Measurements from ENCODE around the gene QRFPR. TPM values are rescaled to one million over a fixed set of nuclear protein-coding genes. Genes with fewer than 3 reads are reported as not detected.

Gene QRFPR
- total RNA-seq, 1 donor from 2014 or later: 0.52 TPM

DNA sequence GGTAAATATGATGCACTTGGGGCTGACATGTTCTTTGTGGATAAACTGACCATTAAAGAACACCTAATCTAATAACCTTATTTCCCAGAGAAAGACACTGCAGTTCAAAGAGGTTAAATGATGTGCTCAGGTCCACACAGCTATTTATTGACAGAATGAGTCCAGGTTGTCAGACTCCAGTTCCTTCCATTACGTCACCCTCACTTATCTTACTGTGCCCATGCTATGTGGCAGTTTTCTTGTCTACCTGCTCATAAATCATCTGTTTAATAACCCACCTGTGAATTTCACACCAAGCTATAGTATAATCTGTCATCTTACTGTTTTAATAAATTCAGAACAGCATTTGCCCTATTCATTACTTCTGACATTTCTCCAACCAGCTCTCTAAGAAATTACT is 36.7 kb downstream of the QRFPR start:
- Histone ChIP-seq H3K9ac (ENCODE audit: low read depth in 1 of 3, low read length in 3 of 3) (no peak overlapping the region), H3K4me1 (ENCODE audit: control insufficient read depth in 3 of 3, insufficient read depth in 3 of 3, low read length in 3 of 3) (no peaks in the 10 kb centered on the region), H3K9me3 (ENCODE audit: control insufficient read depth in 3 of 3, low read length in 3 of 3) (no peaks in the 10 kb centered on the region), H3K27me3 (ENCODE audit: control insufficient read depth in 3 of 3, insufficient read depth in 3 of 3, low read length in 3 of 3) (no peaks in the 10 kb centered on the region), H3K27ac (ENCODE audit: low read depth, low read length) (no peak overlapping the region), H3K4me3 (ENCODE audit: low read length in 3 of 3) (no peak overlapping the region), H3K36me3 (ENCODE audit: control insufficient read depth in 3 of 3, insufficient read depth in 3 of 3, low read length in 3 of 3) (no peaks in the 10 kb centered on the region)

DNA sequence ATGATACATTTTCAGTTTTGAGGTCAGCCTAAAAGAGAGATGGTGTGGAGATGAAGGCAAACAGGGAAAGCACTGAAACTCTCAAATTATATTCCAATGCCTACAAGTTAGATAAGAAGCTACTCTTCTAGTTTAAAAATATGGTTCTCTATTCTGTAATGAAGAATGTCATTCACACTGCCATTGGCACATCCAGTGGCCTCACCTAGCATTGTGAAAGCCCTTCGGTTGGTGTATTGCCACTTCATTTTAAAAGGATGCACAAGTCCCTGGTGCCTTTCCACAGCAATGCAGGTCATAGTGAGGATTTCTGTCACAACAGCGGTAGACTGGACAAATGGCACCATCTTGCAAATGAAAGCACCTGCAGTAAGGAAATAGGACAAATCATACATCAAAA is 40.6 kb downstream of the QRFPR start:
- H3K4me3 ChIP-seq (ENCODE audit: low read length in 3 of 3): no peak overlapping the region
- H3K9me3 ChIP-seq (ENCODE audit: control insufficient read depth in 3 of 3, low read length in 3 of 3): no peaks in the 10 kb centered on the region
- no peaks in the 10 kb centered on the region for H3K4me1 ChIP-seq (ENCODE audit: control insufficient read depth in 3 of 3, insufficient read depth in 3 of 3, low read length in 3 of 3)
- no peaks in the 10 kb centered on the region for H3K27me3 ChIP-seq (ENCODE audit: control insufficient read depth in 3 of 3, insufficient read depth in 3 of 3, low read length in 3 of 3)
- H3K27ac ChIP-seq (ENCODE audit: low read depth, low read length): no peak overlapping the region
- no peak overlapping the region for H3K9ac ChIP-seq (ENCODE audit: low read depth in 1 of 3, low read length in 3 of 3)
- no peaks in the 10 kb centered on the region for H3K36me3 ChIP-seq (ENCODE audit: control insufficient read depth in 3 of 3, insufficient read depth in 3 of 3, low read length in 3 of 3)

DNA sequence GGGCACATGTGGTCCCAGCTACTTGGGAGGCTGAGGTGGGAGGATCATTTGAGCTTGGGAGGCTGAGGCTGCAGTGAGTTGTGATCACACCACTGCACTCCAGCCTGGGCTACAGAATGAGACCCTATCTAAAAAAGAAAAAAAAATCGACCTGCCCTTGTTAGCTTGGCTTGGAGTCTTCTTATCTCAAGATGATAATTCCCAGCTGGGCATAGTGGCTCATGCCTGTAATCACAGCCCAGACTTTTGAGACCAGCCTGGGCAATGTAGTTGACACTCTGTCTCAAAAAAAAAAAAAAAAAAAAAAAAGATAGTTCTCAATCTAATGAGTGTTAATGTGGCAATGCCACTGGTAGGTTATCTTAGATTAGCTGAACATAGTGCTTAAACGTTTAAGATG is 41.0 kb downstream of the QRFPR start:
- H3K4me3 ChIP-seq (ENCODE audit: low read length in 3 of 3): no peak overlapping the region
- no peaks in the 10 kb centered on the region for H3K36me3 ChIP-seq (ENCODE audit: control insufficient read depth in 3 of 3, insufficient read depth in 3 of 3, low read length in 3 of 3)
- no peak overlapping the region for H3K9ac ChIP-seq (ENCODE audit: low read depth in 1 of 3, low read length in 3 of 3)
- no peaks in the 10 kb centered on the region for H3K27me3 ChIP-seq (ENCODE audit: control insufficient read depth in 3 of 3, insufficient read depth in 3 of 3, low read length in 3 of 3)
- H3K9me3 ChIP-seq (ENCODE audit: control insufficient read depth in 3 of 3, low read length in 3 of 3): no peaks in the 10 kb centered on the region
- H3K4me1 ChIP-seq (ENCODE audit: control insufficient read depth in 3 of 3, insufficient read depth in 3 of 3, low read length in 3 of 3): no peaks in the 10 kb centered on the region
- no peak overlapping the region for H3K27ac ChIP-seq (ENCODE audit: low read depth, low read length)

DNA sequence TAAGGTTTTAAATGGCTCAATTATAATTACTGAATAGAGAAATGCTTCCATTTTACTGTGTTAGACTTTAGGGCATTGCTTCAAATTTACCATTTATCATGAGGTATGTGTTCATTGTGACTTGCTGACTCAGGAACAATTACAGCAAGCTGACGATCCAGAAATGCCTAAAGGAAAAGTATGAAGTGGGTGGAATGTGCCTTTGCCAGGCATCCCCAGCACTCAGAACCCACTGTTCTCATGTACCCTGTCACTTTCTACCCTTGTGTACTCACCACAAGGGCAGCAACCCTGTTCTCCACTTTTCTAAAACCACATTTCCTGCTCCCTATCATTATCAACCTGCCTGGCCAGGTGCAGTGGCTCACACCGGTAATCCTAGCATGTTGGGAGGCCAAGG is 41.5 kb downstream of the QRFPR start:
- H3K36me3 ChIP-seq (ENCODE audit: control insufficient read depth in 3 of 3, insufficient read depth in 3 of 3, low read length in 3 of 3): no peaks in the 10 kb centered on the region
- no peak overlapping the region for H3K4me3 ChIP-seq (ENCODE audit: low read length in 3 of 3)
- no peak overlapping the region for H3K27ac ChIP-seq (ENCODE audit: low read depth, low read length)
- no peaks in the 10 kb centered on the region for H3K9me3 ChIP-seq (ENCODE audit: control insufficient read depth in 3 of 3, low read length in 3 of 3)
- no peaks in the 10 kb centered on the region for H3K27me3 ChIP-seq (ENCODE audit: control insufficient read depth in 3 of 3, insufficient read depth in 3 of 3, low read length in 3 of 3)
- no peaks in the 10 kb centered on the region for H3K4me1 ChIP-seq (ENCODE audit: control insufficient read depth in 3 of 3, insufficient read depth in 3 of 3, low read length in 3 of 3)
- no peak overlapping the region for H3K9ac ChIP-seq (ENCODE audit: low read depth in 1 of 3, low read length in 3 of 3)

DNA sequence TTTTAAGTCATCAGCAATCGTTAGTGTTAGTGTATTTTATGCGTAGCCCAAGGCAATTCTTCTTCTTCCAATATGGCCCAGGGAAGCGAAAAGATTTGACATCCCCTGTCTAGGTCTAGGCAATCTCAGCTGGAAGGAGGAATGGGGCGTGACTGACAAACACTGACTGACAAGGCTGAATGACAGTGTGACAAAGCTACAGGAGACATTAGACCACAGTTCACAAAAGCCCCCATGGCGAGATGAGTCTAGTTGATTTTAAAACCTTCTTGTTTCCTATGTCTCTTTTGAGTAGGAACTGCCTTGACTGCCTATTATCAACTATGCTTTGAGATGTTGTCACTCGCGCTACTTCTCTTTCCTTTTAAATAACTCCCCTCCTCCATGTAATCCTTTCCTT is 42.3 kb downstream of the QRFPR start:
- Histone ChIP-seq H3K27me3 (ENCODE audit: control insufficient read depth in 3 of 3, insufficient read depth in 3 of 3, low read length in 3 of 3) (no peaks in the 10 kb centered on the region), H3K9me3 (ENCODE audit: control insufficient read depth in 3 of 3, low read length in 3 of 3) (no peaks in the 10 kb centered on the region), H3K4me3 (ENCODE audit: low read length in 3 of 3) (no peak overlapping the region), H3K4me1 (ENCODE audit: control insufficient read depth in 3 of 3, insufficient read depth in 3 of 3, low read length in 3 of 3) (no peaks in the 10 kb centered on the region), H3K9ac (ENCODE audit: low read depth in 1 of 3, low read length in 3 of 3) (no peak overlapping the region), H3K27ac (ENCODE audit: low read depth, low read length) (no peak overlapping the region), H3K36me3 (ENCODE audit: control insufficient read depth in 3 of 3, insufficient read depth in 3 of 3, low read length in 3 of 3) (no peaks in the 10 kb centered on the region)

DNA sequence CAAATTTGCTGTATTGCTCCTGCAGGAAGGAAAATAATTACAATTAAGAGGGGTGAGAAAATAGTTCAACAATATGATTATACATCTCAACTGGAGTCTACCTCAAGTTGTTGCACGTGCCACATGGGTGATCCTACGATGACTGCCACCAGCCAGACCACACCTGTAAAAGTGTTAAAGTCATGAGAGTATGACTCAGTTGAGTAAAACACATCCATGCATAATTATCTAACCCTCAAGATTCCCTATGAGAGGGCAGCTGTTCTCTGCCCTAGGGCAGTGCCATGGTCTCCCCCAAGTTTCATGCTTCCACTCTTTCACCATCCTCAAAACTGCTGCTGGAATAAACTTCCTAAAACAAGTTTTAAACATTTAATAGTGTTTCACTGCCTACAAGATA is 44.1 kb downstream of the QRFPR start:
- H3K36me3 ChIP-seq (ENCODE audit: control insufficient read depth in 3 of 3, insufficient read depth in 3 of 3, low read length in 3 of 3): no peaks in the 10 kb centered on the region
- H3K27me3 ChIP-seq (ENCODE audit: control insufficient read depth in 3 of 3, insufficient read depth in 3 of 3, low read length in 3 of 3): no peaks in the 10 kb centered on the region
- H3K9me3 ChIP-seq (ENCODE audit: control insufficient read depth in 3 of 3, low read length in 3 of 3): no peaks in the 10 kb centered on the region
- no peak overlapping the region for H3K9ac ChIP-seq (ENCODE audit: low read depth in 1 of 3, low read length in 3 of 3)
- no peaks in the 10 kb centered on the region for H3K4me1 ChIP-seq (ENCODE audit: control insufficient read depth in 3 of 3, insufficient read depth in 3 of 3, low read length in 3 of 3)
- no peak overlapping the region for H3K27ac ChIP-seq (ENCODE audit: low read depth, low read length)
- H3K4me3 ChIP-seq (ENCODE audit: low read length in 3 of 3): no peak overlapping the region

DNA sequence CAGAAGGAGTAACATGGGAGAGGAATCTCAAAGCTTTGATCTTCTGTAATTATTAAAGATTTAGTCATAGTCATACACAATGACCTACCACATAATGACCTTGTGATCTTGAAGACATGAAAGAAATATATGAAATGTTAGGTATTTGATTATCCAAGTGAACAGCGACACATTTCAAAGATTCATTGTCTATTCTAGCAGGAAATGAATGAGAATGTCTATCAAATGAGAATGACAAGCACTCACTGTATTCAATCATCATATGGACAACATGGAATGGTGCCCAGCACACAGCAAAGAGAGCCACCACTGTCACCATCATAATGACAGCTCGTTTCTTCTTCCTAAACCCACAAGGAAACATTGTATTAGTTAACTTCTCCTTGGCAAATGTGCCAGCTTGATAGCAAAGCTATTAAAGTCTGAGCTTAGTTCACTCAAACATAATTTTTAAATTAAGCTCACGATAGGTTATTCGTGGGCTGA is 50.6 kb downstream of the QRFPR start:
- H3K27me3 ChIP-seq (ENCODE audit: control insufficient read depth in 3 of 3, insufficient read depth in 3 of 3, low read length in 3 of 3): no peaks in the 10 kb centered on the region
- H3K27ac ChIP-seq (ENCODE audit: low read depth, low read length): no peak overlapping the region
- H3K9me3 ChIP-seq (ENCODE audit: control insufficient read depth in 3 of 3, low read length in 3 of 3): no peaks in the 10 kb centered on the region
- H3K36me3 ChIP-seq (ENCODE audit: control insufficient read depth in 3 of 3, insufficient read depth in 3 of 3, low read length in 3 of 3): no peaks in the 10 kb centered on the region
- no peaks in the 10 kb centered on the region for H3K4me1 ChIP-seq (ENCODE audit: control insufficient read depth in 3 of 3, insufficient read depth in 3 of 3, low read length in 3 of 3)
- no peak overlapping the region for H3K4me3 ChIP-seq (ENCODE audit: low read length in 3 of 3)
- no peak overlapping the region for H3K9ac ChIP-seq (ENCODE audit: low read depth in 1 of 3, low read length in 3 of 3)

DNA sequence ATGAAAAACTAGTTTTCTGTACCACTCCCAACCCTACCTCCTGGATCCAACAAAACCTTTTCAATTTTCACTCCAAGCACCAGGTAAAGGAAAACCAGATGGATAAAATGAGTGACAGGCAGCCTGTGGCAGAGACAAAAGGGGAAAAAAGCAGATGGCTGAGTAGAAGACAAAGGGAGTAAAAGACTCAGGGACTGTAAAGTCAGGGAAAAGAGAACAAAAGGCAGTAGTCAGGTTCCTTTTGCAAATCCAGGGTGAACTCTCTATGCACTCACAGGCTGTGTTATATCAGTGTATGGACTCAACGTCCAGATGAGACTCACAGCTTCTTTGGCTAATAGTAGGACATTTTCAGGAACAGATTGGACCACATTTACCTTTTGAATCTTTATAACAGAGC is 54.2 kb downstream of the QRFPR start:
- H3K9ac ChIP-seq (ENCODE audit: low read depth in 1 of 3, low read length in 3 of 3): no peak overlapping the region
- no peaks in the 10 kb centered on the region for H3K27me3 ChIP-seq (ENCODE audit: control insufficient read depth in 3 of 3, insufficient read depth in 3 of 3, low read length in 3 of 3)
- H3K9me3 ChIP-seq (ENCODE audit: control insufficient read depth in 3 of 3, low read length in 3 of 3): no peaks in the 10 kb centered on the region
- no peak overlapping the region for H3K4me3 ChIP-seq (ENCODE audit: low read length in 3 of 3)
- H3K27ac ChIP-seq (ENCODE audit: low read depth, low read length): no peak overlapping the region
- H3K4me1 ChIP-seq (ENCODE audit: control insufficient read depth in 3 of 3, insufficient read depth in 3 of 3, low read length in 3 of 3): no peaks in the 10 kb centered on the region
- no peaks in the 10 kb centered on the region for H3K36me3 ChIP-seq (ENCODE audit: control insufficient read depth in 3 of 3, insufficient read depth in 3 of 3, low read length in 3 of 3)

DNA sequence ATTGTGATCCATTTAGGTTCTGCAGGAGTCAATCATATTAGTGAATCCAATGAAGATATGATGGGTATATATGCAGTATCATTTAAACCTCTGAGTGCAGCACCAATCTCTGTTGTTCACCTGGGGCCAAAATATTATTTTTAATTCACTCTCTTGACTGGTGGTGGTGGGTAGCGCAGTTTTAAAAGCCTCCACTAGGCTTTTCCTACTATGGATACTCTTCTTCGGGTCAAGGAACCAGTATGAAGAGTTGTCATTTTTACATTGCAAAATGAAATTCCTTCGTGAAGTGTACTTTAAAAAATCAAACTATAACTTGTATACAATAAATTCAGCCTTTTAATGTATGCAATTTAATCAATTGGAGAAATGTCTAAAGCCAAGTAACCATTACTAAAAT is 56.5 kb downstream of the QRFPR start:
- Histone ChIP-seq H3K4me3 (ENCODE audit: low read length in 3 of 3) (no peak overlapping the region), H3K27me3 (ENCODE audit: control insufficient read depth in 3 of 3, insufficient read depth in 3 of 3, low read length in 3 of 3) (no peaks in the 10 kb centered on the region), H3K27ac (ENCODE audit: low read depth, low read length) (no peak overlapping the region), H3K4me1 (ENCODE audit: control insufficient read depth in 3 of 3, insufficient read depth in 3 of 3, low read length in 3 of 3) (no peaks in the 10 kb centered on the region), H3K9me3 (ENCODE audit: control insufficient read depth in 3 of 3, low read length in 3 of 3) (no peaks in the 10 kb centered on the region), H3K36me3 (ENCODE audit: control insufficient read depth in 3 of 3, insufficient read depth in 3 of 3, low read length in 3 of 3) (no peaks in the 10 kb centered on the region), H3K9ac (ENCODE audit: low read depth in 1 of 3, low read length in 3 of 3) (no peak overlapping the region)

DNA sequence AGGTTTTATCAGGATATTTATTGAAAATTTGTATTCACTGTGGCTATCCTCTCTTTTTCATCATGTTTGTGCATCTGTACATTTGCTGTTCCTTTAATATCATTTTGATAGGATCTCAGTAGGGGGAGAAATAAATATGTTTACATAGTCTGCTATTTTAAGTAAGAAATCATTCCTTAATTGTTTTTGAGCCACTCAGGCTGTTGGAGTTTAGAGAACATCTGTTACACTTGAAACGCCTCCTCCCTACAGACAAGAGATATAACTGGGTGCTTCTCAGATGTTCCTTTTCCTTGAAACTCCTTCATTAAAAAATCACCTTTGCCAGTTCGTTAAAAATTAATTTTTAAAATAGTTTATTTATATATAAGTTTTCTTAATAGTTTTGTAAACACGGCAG is 59.4 kb downstream of the QRFPR start:
- Histone ChIP-seq H3K4me1 (ENCODE audit: control insufficient read depth in 3 of 3, insufficient read depth in 3 of 3, low read length in 3 of 3) (no peaks in the 10 kb centered on the region), H3K9ac (ENCODE audit: low read depth in 1 of 3, low read length in 3 of 3) (no peak overlapping the region), H3K27me3 (ENCODE audit: control insufficient read depth in 3 of 3, insufficient read depth in 3 of 3, low read length in 3 of 3) (no peaks in the 10 kb centered on the region), H3K27ac (ENCODE audit: low read depth, low read length) (no peak overlapping the region), H3K4me3 (ENCODE audit: low read length in 3 of 3) (no peak overlapping the region), H3K36me3 (ENCODE audit: control insufficient read depth in 3 of 3, insufficient read depth in 3 of 3, low read length in 3 of 3) (no peaks in the 10 kb centered on the region), H3K9me3 (ENCODE audit: control insufficient read depth in 3 of 3, low read length in 3 of 3) (no peaks in the 10 kb centered on the region)

- Histone ChIP-seq H3K4me3 (ENCODE audit: low read length in 3 of 3) (no peak overlapping the region), H3K4me1 (ENCODE audit: control insufficient read depth in 3 of 3, insufficient read depth in 3 of 3, low read length in 3 of 3) (no peaks in the 10 kb centered on the region), H3K27ac (ENCODE audit: low read depth, low read length) (no peak overlapping the region), H3K9ac (ENCODE audit: low read depth in 1 of 3, low read length in 3 of 3) (no peak overlapping the region), H3K36me3 (ENCODE audit: control insufficient read depth in 3 of 3, insufficient read depth in 3 of 3, low read length in 3 of 3) (no peaks in the 10 kb centered on the region), H3K27me3 (ENCODE audit: control insufficient read depth in 3 of 3, insufficient read depth in 3 of 3, low read length in 3 of 3) (no peaks in the 10 kb centered on the region), H3K9me3 (ENCODE audit: control insufficient read depth in 3 of 3, low read length in 3 of 3) (no peaks in the 10 kb centered on the region)
Observed at GRCh38 chr4:121316091-121316490, 64.7 kb downstream of the QRFPR start.
